K562 (cell line): Measurements from ENCODE around the gene MAD2L1BP. TPM values are rescaled to one million over a fixed set of nuclear protein-coding genes. Genes with fewer than 3 reads are reported as not detected.

Experiments used
- CCNT2 ChIP-seq: IDR thresholded peaks from 2 replicates; pipeline ENCODE4 v1.6.1; 2011; ENCODE audit warnings: borderline replicate concordance, low read depth, mild to moderate bottlenecking, moderate library complexity, mixed read lengths, low read length; ENCODE audit not compliant: insufficient read length; ENCODE audit errors: extremely low read depth
- EHMT2 ChIP-seq: fragments of 450-650 bp; IDR thresholded peaks from 2 replicates; pipeline ENCODE4 v1.6.1; 2018; ENCODE audit warnings: antibody characterized with exemption
- GABPB1 ChIP-seq: sonication (generic); formaldehyde crosslinking; IDR thresholded peaks from 2 replicates; pipeline ENCODE4 v1.8.0; 2022; ENCODE audit warnings: mild to moderate bottlenecking, missing genetic modification reagents
- OTX1 ChIP-seq: fragments of 450-650 bp; formaldehyde crosslinking; IDR thresholded peaks from 2 replicates; pipeline ENCODE4 v1.4.0; 2022; ENCODE audit warnings: mild to moderate bottlenecking
- PYGO2 ChIP-seq: fragments of 450-650 bp; IDR thresholded peaks from 2 replicates; pipeline ENCODE4 v1.6.1; 2016; ENCODE audit warnings: mild to moderate bottlenecking, missing genetic modification characterization, moderate library complexity, missing compliant biosample characterization
- RBM14 ChIP-seq: fragments of 200-400 bp; formaldehyde crosslinking; IDR thresholded peaks from 2 replicates; pipeline ENCODE4 v1.6.1; 2018; ENCODE audit warnings: low read depth, mild to moderate bottlenecking, low read length, moderate library complexity, borderline replicate concordance; ENCODE audit not compliant: insufficient read depth
- TRIM24 ChIP-seq, 2 experiments: fragments of 450-650 bp; IDR thresholded peaks; 2 replicates each; pipeline ENCODE4 v1.6.1; 2016
- ZKSCAN3 ChIP-seq: fragments of 250-450 bp; sonication (Bioruptor Pico); IDR thresholded peaks from 2 replicates; pipeline ENCODE4 v1.4.0; 2020
- ZNF134 ChIP-seq: fragments of 250-450 bp; sonication (Bioruptor Pico); conservative IDR thresholded peaks from 2 replicates; pipeline ENCODE4 v1.4.0; 2020
- polyA plus RNA-seq, 8 experiments: library from polyadenylated mRNA; depleted of rRNA in 4 of 8; stranded (reverse) in 5 of 8; unstranded in 3 of 8; fragments of >200 nt; fragmentation: Nextera tagmentation in 2 of 8; fragmentation: Illumina TruSeq in 1 of 8; extraction: Ambion mirVana in 2 of 8; extraction: Trizol in 1 of 8; gene quantifications; 2 replicates each; pipeline versions ENCODE4 v1.2.1 to v1.2.3, GENCODE V29; 2011 to 2014; ENCODE audit warnings: inconsistent platforms in 1 of 8, missing spikeins in 1 of 8
- total RNA-seq, 7 experiments: library from RNA; depleted of rRNA in 6 of 7; stranded (reverse); fragments of >200 nt in 6 of 7; fragmentation: Illumina TruSeq in 2 of 7; extraction: Trizol in 2 of 7; gene quantifications; 2 replicates each; pipeline versions ENCODE4 v1.2.1 to v1.2.3, GENCODE V29; 2011 to 2021; ENCODE audit warnings: low replicate concordance in 1 of 7
- TF ChIP-seq, protein P1 (sequence below): fragments of 250-450 bp; sonication (Bioruptor Pico); IDR thresholded peaks from 2 replicates; pipeline ENCODE4 v1.8.0; 2021; ENCODE audit warnings: moderate library complexity, mild to moderate bottlenecking, inconsistent platforms
- TF ChIP-seq, protein P2 (sequence below), 2 experiments: fragments of 450-650 bp; IDR thresholded peaks; 2 replicates each; pipeline ENCODE4 v1.6.1; 2016; ENCODE audit warnings: mild to moderate bottlenecking in 2 of 2, borderline replicate concordance in 1 of 2, low read depth in 1 of 2, moderate library complexity in 1 of 2
- TF ChIP-seq, protein P3 (sequence below): fragments of 200-800 bp; sonication (Bioruptor generic); IDR thresholded peaks from 2 replicates; pipeline ENCODE4 v1.6.1; 2017; ENCODE audit warnings: missing genetic modification characterization, missing compliant biosample characterization
- TF ChIP-seq, protein P4 (sequence below): sonication (generic); formaldehyde crosslinking; IDR thresholded peaks from 2 replicates; pipeline ENCODE4 v1.5.0; 2020; ENCODE audit warnings: missing genetic modification reagents

The MAD2L1BP gene
- total and polyA plus RNA-seq, 9 of the 15 experiments (the other 6 are each of a cell fraction or from before 2014, with no cell fraction given): 69.7 to 321 (median 111) TPM

DNA sequence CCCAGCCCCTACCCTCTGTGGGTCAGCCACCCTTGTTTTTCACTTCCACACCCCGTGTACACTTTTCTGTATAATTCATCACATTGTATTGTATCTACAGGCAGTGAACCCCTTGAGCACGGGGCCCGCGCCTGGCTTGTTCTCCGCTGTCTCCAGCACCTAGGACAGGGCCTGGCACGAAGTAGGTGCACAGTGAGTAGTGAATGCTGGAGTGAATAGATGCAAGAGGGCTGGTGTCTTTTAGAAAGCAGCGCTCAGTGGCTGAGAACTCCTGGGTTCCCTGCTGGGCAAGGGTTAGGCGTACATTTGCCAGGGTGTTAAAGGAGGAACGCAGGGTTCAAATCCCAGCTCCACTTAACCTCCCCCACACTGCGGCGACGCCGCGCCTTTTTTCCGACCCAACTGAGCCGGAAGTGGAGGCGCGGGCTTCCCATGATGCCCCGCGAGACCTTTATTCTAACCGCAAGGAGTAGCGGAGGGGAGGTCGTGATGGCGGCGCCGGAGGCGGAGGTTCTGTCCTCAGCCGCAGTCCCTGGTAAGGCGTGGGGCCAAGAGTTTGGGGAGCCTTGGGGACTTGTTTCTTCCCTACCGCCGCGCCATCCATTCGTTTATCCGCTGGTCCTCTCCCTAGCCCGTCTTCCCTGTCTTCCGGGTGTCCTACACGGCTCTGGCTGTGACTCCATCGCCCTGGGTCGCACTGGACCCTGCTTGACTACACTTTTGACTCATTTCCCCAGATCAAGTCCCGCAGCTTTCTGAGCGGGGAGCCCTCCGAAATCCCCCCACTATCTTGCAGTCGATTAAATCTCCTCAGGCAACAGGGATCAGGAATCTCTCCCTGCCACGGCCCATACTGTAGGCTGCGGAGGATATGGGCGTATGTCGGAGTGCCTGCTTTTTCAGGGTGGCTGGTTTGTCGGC lies at the start of gene MAD2L1BP (continued):
- TF ChIP-seq CCNT2 (peak; percentile 76), ZKSCAN3 (CRISPR knock-in tag) (no peak), PYGO2 (peak; percentile 50; the same call in 1 of the 2 replicates), GABPB1 (CRISPR knock-in tag) (peak; percentile 90), RBM14 (no peak), TRIM24 (IDR thresholded peaks at IDR 0.05) (peak; percentile 42 to 73; a peak in 3 of 4 replicates), EHMT2 (peak; percentile 98), ZNF134 (no peak), OTX1 (no peak; the same call in 1 of the 2 replicates)
- TF ChIP-seq, protein P1, sequence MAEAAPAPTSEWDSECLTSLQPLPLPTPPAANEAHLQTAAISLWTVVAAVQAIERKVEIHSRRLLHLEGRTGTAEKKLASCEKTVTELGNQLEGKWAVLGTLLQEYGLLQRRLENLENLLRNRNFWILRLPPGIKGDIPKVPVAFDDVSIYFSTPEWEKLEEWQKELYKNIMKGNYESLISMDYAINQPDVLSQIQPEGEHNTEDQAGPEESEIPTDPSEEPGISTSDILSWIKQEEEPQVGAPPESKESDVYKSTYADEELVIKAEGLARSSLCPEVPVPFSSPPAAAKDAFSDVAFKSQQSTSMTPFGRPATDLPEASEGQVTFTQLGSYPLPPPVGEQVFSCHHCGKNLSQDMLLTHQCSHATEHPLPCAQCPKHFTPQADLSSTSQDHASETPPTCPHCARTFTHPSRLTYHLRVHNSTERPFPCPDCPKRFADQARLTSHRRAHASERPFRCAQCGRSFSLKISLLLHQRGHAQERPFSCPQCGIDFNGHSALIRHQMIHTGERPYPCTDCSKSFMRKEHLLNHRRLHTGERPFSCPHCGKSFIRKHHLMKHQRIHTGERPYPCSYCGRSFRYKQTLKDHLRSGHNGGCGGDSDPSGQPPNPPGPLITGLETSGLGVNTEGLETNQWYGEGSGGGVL (CRISPR knock-in tag): no peak
- TF ChIP-seq, protein P2, sequence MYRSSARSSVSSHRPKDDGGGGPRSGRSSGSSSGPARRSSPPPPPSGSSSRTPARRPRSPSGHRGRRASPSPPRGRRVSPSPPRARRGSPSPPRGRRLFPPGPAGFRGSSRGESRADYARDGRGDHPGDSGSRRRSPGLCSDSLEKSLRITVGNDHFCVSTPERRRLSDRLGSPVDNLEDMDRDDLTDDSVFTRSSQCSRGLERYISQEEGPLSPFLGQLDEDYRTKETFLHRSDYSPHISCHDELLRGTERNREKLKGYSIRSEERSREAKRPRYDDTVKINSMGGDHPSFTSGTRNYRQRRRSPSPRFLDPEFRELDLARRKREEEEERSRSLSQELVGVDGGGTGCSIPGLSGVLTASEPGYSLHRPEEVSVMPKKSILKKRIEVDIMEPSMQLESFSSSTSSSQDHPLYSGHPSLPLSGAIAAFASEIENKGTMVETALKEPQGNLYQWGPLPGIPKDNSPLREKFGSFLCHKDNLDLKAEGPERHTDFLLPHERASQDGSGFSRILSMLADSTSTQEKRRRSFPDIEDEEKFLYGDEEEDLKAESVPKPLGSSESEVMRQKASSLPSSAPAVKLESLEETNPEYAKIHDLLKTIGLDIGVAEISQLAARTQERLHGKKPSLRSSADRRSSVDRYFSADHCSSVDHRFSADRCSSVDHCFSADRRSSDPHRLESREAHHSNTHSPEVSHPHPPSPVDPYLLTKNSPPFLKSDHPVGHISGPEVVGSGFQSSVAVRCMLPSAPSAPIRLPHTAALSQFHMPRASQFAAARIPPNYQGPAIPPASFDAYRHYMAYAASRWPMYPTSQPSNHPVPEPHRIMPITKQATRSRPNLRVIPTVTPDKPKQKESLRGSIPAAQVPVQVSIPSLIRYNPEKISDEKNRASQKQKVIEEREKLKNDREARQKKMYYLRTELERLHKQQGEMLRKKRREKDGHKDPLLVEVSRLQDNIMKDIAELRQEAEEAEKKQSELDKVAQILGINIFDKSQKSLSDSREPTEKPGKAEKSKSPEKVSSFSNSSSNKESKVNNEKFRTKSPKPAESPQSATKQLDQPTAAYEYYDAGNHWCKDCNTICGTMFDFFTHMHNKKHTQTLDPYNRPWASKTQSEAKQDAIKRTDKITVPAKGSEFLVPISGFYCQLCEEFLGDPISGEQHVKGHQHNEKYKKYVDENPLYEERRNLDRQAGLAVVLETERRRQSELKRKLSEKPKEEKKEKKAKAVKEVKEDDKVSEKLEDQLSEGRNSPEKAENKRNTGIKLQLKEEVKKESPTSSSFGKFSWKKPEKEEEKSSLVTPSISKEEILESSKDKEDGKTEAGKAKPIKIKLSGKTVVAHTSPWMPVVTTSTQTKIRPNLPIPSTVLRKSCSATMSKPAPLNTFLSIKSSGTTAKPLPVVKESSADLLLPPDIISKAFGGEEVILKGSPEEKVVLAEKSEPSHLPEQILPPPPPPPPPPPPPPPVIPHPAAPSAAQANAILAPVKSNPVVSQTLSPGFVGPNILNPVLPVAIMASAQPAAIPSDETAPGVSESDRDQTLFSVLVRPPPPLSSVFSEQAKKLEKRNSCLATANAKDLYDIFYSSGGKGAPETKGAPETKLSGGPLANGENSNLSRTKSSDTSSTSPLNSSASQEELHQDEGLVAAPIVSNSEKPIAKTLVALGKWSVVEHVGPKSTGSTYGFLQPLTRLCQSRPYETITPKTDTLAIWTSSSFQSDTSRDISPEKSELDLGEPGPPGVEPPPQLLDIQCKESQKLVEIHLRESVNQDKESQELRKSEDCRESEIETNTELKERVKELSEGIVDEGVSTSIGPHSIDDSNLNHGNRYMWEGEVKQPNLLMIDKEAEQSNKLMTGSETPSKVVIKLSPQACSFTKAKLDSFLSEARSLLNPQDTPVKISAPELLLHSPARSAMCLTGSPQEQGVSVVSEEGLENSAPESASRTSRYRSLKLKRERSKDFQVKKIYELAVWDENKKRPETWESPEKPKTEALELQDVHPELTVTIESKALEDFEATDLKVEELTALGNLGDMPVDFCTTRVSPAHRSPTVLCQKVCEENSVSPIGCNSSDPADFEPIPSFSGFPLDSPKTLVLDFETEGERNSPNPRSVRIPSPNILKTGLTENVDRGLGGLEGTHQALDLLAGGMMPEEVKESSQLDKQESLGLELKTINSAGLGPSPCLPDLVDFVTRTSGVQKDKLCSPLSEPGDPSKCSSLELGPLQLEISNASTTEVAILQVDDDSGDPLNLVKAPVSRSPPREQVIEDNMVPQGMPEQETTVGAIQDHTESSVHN (IDR thresholded peaks at IDR 0.05; ENCODE audit: borderline replicate concordance in 1 of 2, low read depth in 1 of 2): peak in 1 of 2 experiments; percentile 14; a peak in 1 of 4 replicates
- TF ChIP-seq, protein P3, sequence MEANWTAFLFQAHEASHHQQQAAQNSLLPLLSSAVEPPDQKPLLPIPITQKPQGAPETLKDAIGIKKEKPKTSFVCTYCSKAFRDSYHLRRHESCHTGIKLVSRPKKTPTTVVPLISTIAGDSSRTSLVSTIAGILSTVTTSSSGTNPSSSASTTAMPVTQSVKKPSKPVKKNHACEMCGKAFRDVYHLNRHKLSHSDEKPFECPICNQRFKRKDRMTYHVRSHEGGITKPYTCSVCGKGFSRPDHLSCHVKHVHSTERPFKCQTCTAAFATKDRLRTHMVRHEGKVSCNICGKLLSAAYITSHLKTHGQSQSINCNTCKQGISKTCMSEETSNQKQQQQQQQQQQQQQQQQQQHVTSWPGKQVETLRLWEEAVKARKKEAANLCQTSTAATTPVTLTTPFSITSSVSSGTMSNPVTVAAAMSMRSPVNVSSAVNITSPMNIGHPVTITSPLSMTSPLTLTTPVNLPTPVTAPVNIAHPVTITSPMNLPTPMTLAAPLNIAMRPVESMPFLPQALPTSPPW (CRISPR knock-in tag): peak; percentile 48; the same call in 1 of the 2 replicates
- TF ChIP-seq, protein P4, sequence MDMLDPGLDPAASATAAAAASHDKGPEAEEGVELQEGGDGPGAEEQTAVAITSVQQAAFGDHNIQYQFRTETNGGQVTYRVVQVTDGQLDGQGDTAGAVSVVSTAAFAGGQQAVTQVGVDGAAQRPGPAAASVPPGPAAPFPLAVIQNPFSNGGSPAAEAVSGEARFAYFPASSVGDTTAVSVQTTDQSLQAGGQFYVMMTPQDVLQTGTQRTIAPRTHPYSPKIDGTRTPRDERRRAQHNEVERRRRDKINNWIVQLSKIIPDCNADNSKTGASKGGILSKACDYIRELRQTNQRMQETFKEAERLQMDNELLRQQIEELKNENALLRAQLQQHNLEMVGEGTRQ: no peak
